GM23248 (cell line): ENCODE measurements around the gene GNB5. TPM values are rescaled to one million over a fixed set of nuclear protein-coding genes. Genes with fewer than 3 reads are reported as not detected.
A peak's percentile ranks its signal among the peaks of the same experiment; 100 is the strongest.

Experiments used
- DNase-seq: peaks from one replicate; pipeline ENCODE4 v3.0.0-alpha.2; 2015
- H2AFZ ChIP-seq: fragments of 200-600 bp; sonication (generic); 2 replicates; pipeline ENCODE4 v1.6.1; 2016; ENCODE audit warnings: antibody characterized with exemption
- H3F3A ChIP-seq: fragments of 200-600 bp; sonication (generic); 2 replicates; pipeline ENCODE4 v1.6.1; 2016; ENCODE audit warnings: mild to moderate bottlenecking, antibody characterized with exemption, mixed run types; ENCODE audit not compliant: insufficient read depth
- H3K27ac ChIP-seq: fragments of 200-600 bp; sonication (generic); 2 replicates; pipeline ENCODE4 v1.5.1; 2016; ENCODE audit warnings: mild to moderate bottlenecking
- H3K27me3 ChIP-seq: fragments of 200-600 bp; sonication (generic); replicated peaks from 2 replicates; pipeline ENCODE4 v1.6.1; 2016; ENCODE audit warnings: mild to moderate bottlenecking; ENCODE audit not compliant: insufficient read depth
- H3K36me3 ChIP-seq: fragments of 200-600 bp; sonication (generic); 2 replicates; pipeline ENCODE4 v1.6.1; 2016; ENCODE audit warnings: low read depth, mild to moderate bottlenecking
- H3K4me1 ChIP-seq: fragments of 200-600 bp; sonication (generic); 2 replicates; pipeline ENCODE4 v1.6.1; 2016; ENCODE audit warnings: mild to moderate bottlenecking; ENCODE audit not compliant: insufficient read depth
- H3K4me2 ChIP-seq: fragments of 200-600 bp; sonication (generic); one replicate; pipeline ENCODE4 v1.6.1; 2016; ENCODE audit warnings: mild to moderate bottlenecking; ENCODE audit not compliant: unreplicated experiment
- H3K4me3 ChIP-seq: fragments of 200-600 bp; sonication (generic); 2 replicates; pipeline ENCODE4 v1.5.1; 2016; ENCODE audit warnings: mild to moderate bottlenecking
- H3K79me2 ChIP-seq: fragments of 200-600 bp; sonication (generic); 2 replicates; pipeline ENCODE4 v1.6.1; 2016; ENCODE audit warnings: mild to moderate bottlenecking; ENCODE audit not compliant: insufficient read depth
- H3K9ac ChIP-seq: fragments of 200-600 bp; sonication (generic); 2 replicates; pipeline ENCODE4 v1.6.1; 2016; ENCODE audit warnings: mild to moderate bottlenecking
- H3K9me2 ChIP-seq: fragments of 200-600 bp; sonication (generic); 2 replicates; pipeline ENCODE4 v1.6.1; 2016; ENCODE audit warnings: mixed run types, mild to moderate bottlenecking, moderate library complexity; ENCODE audit not compliant: insufficient read depth
- H3K9me3 ChIP-seq: fragments of 200-600 bp; sonication (generic); one replicate; pipeline ENCODE4 v1.6.1; 2017; ENCODE audit warnings: low read depth
- H4K20me1 ChIP-seq: fragments of 200-600 bp; sonication (generic); 2 replicates; pipeline ENCODE4 v1.6.0; 2016; ENCODE audit not compliant: insufficient read depth
- EZH2 ChIP-seq: fragments of 200-600 bp; sonication (generic); IDR thresholded peaks from 2 replicates; pipeline ENCODE4 v1.6.1; 2018; ENCODE audit warnings: antibody characterized with exemption, mild to moderate bottlenecking; ENCODE audit not compliant: insufficient read depth, poor library complexity, severe bottlenecking
- EZH2phosphoT487 ChIP-seq: fragments of 200-600 bp; sonication (generic); IDR thresholded peaks from 2 replicates; pipeline ENCODE4 v1.6.1; 2018; ENCODE audit warnings: antibody characterized with exemption, moderate library complexity, mild to moderate bottlenecking, low read depth; ENCODE audit not compliant: insufficient read depth
- WGBS, 2 experiments: methylation state at CpG; one replicate each; pipeline ENCODE4 v1.1.6; 2015 to 2017; ENCODE audit warnings: low lambda C conversion rate in 2 of 2, low coverage in 1 of 2; ENCODE audit errors: missing lambda C conversion rate in 2 of 2; 5-methylcytosine and 5-hydroxymethylcytosine counted together
- in situ Hi-C: fragments of 300-500 bp; cut with MboI; formaldehyde crosslinking; loops from 2 replicates; pipeline ENCODE4 v1.15.0; 2020
- polyA plus RNA-seq: library from polyadenylated mRNA; unstranded; fragments of >200 nt; fragmentation: Nextera tagmentation; extraction: Ambion mirVana; gene quantifications from 2 replicates; pipeline ENCODE4 v1.2.1, GENCODE V29; 2016
- total RNA-seq: library from RNA; depleted of rRNA; stranded (reverse); fragments of >200 nt; shearing (Covaris generic); gene quantifications from 2 replicates; pipeline ENCODE4 v1.2.3, GENCODE V29; 2014

The GNB5 gene
- total and polyA plus RNA-seq, 2 experiments from 2014 or later = 39.9 to 42.8 TPM

DNA sequence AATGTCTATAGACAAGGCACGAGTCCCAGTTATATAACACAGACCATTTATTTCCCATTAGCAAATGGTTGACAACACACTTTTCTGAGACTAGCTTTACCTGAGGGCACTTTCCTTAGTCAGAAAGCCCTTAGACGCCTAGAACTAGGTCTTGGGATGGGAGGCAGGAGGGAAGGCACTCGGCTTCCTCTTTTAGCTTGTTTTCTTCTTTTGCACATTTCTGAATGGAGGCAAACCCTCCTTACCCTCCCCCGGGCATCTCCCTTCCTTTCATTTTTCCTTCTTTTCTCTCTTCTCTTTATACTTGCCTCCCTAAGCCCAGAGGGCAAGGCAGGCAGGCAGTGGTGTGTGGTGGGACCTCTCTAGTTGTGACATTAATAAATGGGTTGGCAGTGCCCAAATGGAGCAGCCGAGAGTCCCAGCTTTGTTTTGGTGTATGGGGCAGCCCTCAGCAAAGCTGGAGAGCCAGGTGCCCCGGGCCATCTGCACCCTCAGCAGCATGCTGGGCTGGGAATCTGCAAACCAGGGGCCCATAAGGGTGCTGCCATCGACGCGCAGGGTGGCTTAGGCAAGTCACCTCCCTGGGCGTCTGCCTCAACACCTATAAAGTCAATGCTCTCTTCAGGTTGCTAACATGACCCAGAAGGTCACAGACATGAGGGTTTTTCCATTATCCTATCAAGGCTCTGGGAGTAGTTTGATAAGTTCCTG, 57.5 kb downstream of the GNB5 start:
- no peaks in the 10 kb centered on the region for H3K9me2 ChIP-seq
- no peaks in the 10 kb centered on the region for H4K20me1 ChIP-seq
- H3K79me2 ChIP-seq = no peaks in the 10 kb centered on the region
- H3K36me3 ChIP-seq = no peaks in the 10 kb centered on the region; the same call in 1 of the 2 replicates
- H2AFZ ChIP-seq = no peak overlapping the region
- H3K4me1 ChIP-seq = 0 out of 2 replicates have a peak, but pooled peaks cover 1% of the 10 kb centered on the region
- TF ChIP-seq EZH2 (no peak), EZH2phosphoT487 (no peak)
- in situ Hi-C loops = loop anchor here (10.0 kb wide), 1 partner anchor 61 kb away; the partner anchor contains the start of gene GNB5
- H3K9ac ChIP-seq = no peak overlapping the region
- no peaks in the 10 kb centered on the region for H3K27me3 ChIP-seq
- no peaks in the 10 kb centered on the region for H3K9me3 ChIP-seq
- H3F3A ChIP-seq = no peaks in the 10 kb centered on the region
- no peak overlapping the region for H3K4me2 ChIP-seq
- 90 to 95% methylated on average over 10 of the region's 10 CpGs for WGBS, 2 experiments
- no peak overlapping the region for H3K27ac ChIP-seq
- no peak for DNase-seq
- H3K4me3 ChIP-seq = no peak overlapping the region

DNA sequence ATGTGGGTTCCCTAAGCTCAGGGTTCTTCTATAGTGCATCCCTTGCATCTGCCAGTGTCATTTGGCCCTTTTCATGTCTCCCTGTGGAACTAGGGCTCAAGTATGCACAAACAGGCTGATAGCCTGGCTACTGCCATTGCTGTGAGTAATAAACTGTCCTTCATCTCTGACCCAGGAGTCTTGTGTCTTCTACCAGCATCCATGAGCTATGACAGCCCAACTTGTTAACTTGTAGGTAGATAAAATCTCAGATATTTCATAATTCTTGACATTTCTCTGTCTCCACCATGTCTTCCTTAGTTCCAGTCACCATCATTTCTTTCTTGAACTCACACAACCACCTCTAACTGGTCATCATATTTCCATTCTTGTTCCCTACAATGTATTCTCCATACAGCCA, 59.1 kb downstream of the GNB5 start:
- DNase-seq = no peak
- no peaks in the 10 kb centered on the region for H3K9me3 ChIP-seq
- in situ Hi-C loops = loop anchor here (10.0 kb wide), 1 partner anchor 63 kb away; the partner anchor contains the start of gene GNB5

DNA sequence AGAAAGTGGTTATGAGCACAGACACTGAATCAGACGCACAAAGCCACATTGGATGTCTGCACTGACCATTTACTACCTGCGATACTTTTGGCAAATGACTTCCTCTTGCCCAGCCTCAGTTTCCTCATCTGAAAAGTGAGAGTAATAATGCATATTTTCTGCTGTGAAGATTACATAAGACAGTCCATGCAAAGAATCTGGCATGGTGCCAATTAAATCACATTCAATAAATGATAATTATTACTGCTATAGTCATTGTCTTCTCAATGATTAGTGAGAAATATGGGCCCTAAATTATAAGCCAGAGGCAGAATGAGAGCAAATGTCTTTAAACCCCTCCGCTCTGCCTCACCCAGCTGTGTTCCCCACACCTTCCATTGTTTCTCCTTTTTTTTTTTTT, 62.6 kb downstream of the GNB5 start:
- Histone ChIP-seq H3K9me3 (no peaks in the 10 kb centered on the region), H3K9me2 (no peaks in the 10 kb centered on the region), H4K20me1 (no peaks in the 10 kb centered on the region), H3K4me2 (no peak overlapping the region), H3K27ac (no peak overlapping the region), H3K36me3 (peaks cover 4% of the 10 kb centered on the region; the same call in 1 of the 2 replicates), H2AFZ (no peak overlapping the region), H3K4me3 (no peak overlapping the region), H3K79me2 (no peaks in the 10 kb centered on the region), H3F3A (peaks cover 11% of the 10 kb centered on the region; the same call in 1 of the 2 replicates), H3K9ac (no peak overlapping the region), H3K4me1 (peaks cover 10% of the 10 kb centered on the region), H3K27me3 (no peaks in the 10 kb centered on the region)
- TF ChIP-seq EZH2phosphoT487 (no peak), EZH2 (no peak)
- in situ Hi-C loops = no loop called here
- DNase-seq = no peak
- 94 to 95% methylated on average over 3 of the region's 3 CpGs for WGBS, 2 experiments

More for the DNA sequence above, 59.1 kb downstream of the GNB5 start:
- H3K9ac ChIP-seq = no peak overlapping the region
- peaks cover 4% of the 10 kb centered on the region; the same call in 1 of the 2 replicates for H3K36me3 ChIP-seq
- no peaks in the 10 kb centered on the region for H3K27me3 ChIP-seq
- H2AFZ ChIP-seq = no peak overlapping the region
- no peak overlapping the region for H3K4me3 ChIP-seq
- no peaks in the 10 kb centered on the region for H4K20me1 ChIP-seq
- no peaks in the 10 kb centered on the region for H3K4me1 ChIP-seq
- no peaks in the 10 kb centered on the region for H3K9me2 ChIP-seq
- TF ChIP-seq EZH2phosphoT487 = no peak
- no peak for TF ChIP-seq EZH2
- H3K79me2 ChIP-seq = no peaks in the 10 kb centered on the region
- no peak overlapping the region for H3K4me2 ChIP-seq
- no peaks in the 10 kb centered on the region for H3F3A ChIP-seq
- H3K27ac ChIP-seq = no peak overlapping the region

DNA sequence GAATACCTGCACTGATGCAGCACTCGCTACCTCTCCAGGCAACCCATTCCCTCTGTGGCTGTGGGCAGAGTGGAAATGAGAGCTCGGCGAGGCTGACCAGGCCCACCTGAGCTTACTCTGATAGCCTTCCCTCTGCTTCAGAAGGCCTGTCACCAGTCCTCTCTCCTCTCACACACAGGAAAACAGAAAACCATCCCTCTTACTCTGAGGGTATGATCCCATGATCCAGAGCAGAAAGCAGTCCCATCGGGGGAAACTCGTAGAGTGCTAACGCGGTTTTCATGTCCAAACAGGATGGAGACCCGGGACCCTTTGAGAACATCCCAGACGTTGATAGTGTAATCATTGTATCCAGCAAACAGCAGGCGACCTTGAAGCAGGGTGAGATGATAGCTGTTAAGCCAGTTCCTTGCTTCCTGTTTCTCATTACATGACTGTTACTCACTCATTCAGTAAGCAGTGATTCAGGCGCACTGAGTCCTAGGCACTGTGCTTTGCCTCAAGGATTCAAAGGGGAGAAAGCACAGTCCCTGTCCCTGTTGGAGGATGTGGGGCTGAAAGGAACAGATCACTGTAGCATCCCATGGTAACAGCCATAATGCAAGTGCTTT, 66.8 kb downstream of the GNB5 start:
- no peaks in the 10 kb centered on the region for H3K9me2 ChIP-seq
- peaks cover 11% of the 10 kb centered on the region; the same call in 1 of the 2 replicates for H3F3A ChIP-seq
- no peak overlapping the region for H3K4me3 ChIP-seq
- peak overlapping the region; percentile 76 for H2AFZ ChIP-seq
- DNase-seq = peak; percentile 79
- H3K36me3 ChIP-seq = 0 out of 2 replicates have a peak, but pooled peaks cover 11% of the 10 kb centered on the region
- no peaks in the 10 kb centered on the region for H3K79me2 ChIP-seq
- no peaks in the 10 kb centered on the region for H4K20me1 ChIP-seq
- TF ChIP-seq EZH2 = no peak
- TF ChIP-seq EZH2phosphoT487 = no peak
- in situ Hi-C loops = no loop called here
- peaks cover 10% of the 10 kb centered on the region for H3K4me1 ChIP-seq
- no peaks in the 10 kb centered on the region for H3K9me3 ChIP-seq
- 64 to 67% methylated on average over 11 of the region's 11 CpGs for WGBS, 2 experiments
- H3K4me2 ChIP-seq = no peak overlapping the region
- peak overlapping the region; percentile 46 for H3K27ac ChIP-seq
- no peaks in the 10 kb centered on the region for H3K27me3 ChIP-seq
- peak overlapping the region; percentile 1; the same call in 1 of the 2 replicates for H3K9ac ChIP-seq
